Measurements from ENCODE around the gene MOB3C.

The MOB3C gene

GRCh38 chr1:46558141-46558963, 58.3 kb downstream of the MOB3C start:
- H3K4me3 ChIP-seq (ENCODE audit: low read length): no peak overlapping the region
- no peak for TF ChIP-seq ZNF274 (IDR thresholded peaks at IDR 0.05; ENCODE audit: low read depth, low read length)
